Urothelium cell line (cell line): ENCODE results near the gene TCTN1.

Experiments
- DNase-seq: peaks from one replicate; pipeline ENCODE4 v3.0.0; 2011; ENCODE audit warnings: low spot score, mixed read lengths
- FAIRE-seq: peaks from 2 replicates; lab custom pipeline; 2011; peaks lifted over from hg19 to GRCh38; lab: Jason Lieb, UNC

The TCTN1 gene

GRCh38 chr12:110676171-110676570, 62.2 kb downstream of the TCTN1 start:
- FAIRE-seq, result no peak

GRCh38 chr12:110677206-110677911, 63.4 kb downstream of the TCTN1 start:
- FAIRE-seq, result no peak
- DNase-seq, result no peak

More at GRCh38 chr12:110676171-110676570, 62.2 kb downstream of the TCTN1 start:
- DNase-seq, result no peak

- no peak for FAIRE-seq
Observed at GRCh38 chr12:110677982-110678381, 64.1 kb downstream of the TCTN1 start.

GRCh38 chr12:110679201-110679600, 65.3 kb downstream of the TCTN1 start:
- DNase-seq, result no peak
- no peak for FAIRE-seq

More at GRCh38 chr12:110677982-110678381, 64.1 kb downstream of the TCTN1 start:
- no peak for DNase-seq

- no peak for FAIRE-seq
Observed at GRCh38 chr12:110680032-110680431, 66.1 kb downstream of the TCTN1 start.

GRCh38 chr12:110683888-110684287, 70.0 kb downstream of the TCTN1 start:
- FAIRE-seq, result no peak
- no peak for DNase-seq

More at GRCh38 chr12:110680032-110680431, 66.1 kb downstream of the TCTN1 start:
- DNase-seq, result no peak

GRCh38 chr12:110684312-110684836, 70.4 kb downstream of the TCTN1 start:
- DNase-seq, result no peak
- FAIRE-seq, result no peak

- FAIRE-seq (no peak), DNase-seq (no peak)
Observed at GRCh38 chr12:110686294-110686903, 72.5 kb downstream of the TCTN1 start.

- DNase-seq, result no peak
- no peak for FAIRE-seq
Observed at GRCh38 chr12:110687396-110688169, 73.7 kb downstream of the TCTN1 start.

- FAIRE-seq, result no peak
- no peak for DNase-seq
Observed at GRCh38 chr12:110688446-110689280, 74.7 kb downstream of the TCTN1 start, which contains the start of gene HVCN1. Gene HVCN1, minus strand, starts transcription at chr12:110689115. Its CDS starts 5,870 bp downstream, at chr12:110683245.

- FAIRE-seq (no peak), DNase-seq (no peak)
Observed at GRCh38 chr12:110689281-110690126, 75.6 kb downstream of the TCTN1 start.

GRCh38 chr12:110690127-110690430, 76.2 kb downstream of the TCTN1 start:
- FAIRE-seq (no peak), DNase-seq (no peak)

- FAIRE-seq, result no peak
- no peak for DNase-seq
Observed at GRCh38 chr12:110693731-110694130, 79.8 kb downstream of the TCTN1 start.

GRCh38 chr12:110694330-110694901, 80.5 kb downstream of the TCTN1 start:
- no peak for DNase-seq
- FAIRE-seq, result no peak

- FAIRE-seq, result no peak
Observed at GRCh38 chr12:110696283-110696682, 82.4 kb downstream of the TCTN1 start.

GRCh38 chr12:110697236-110697635, 83.3 kb downstream of the TCTN1 start:
- no peak for FAIRE-seq
- no peak for DNase-seq

More at GRCh38 chr12:110696283-110696682, 82.4 kb downstream of the TCTN1 start:
- no peak for DNase-seq

GRCh38 chr12:110698171-110698902, 84.4 kb downstream of the TCTN1 start:
- FAIRE-seq, result no peak
- DNase-seq, result peak; percentile 72
